K562 (cell line): ENCODE measurements around the gene GLI1. TPM values are rescaled to one million over a fixed set of nuclear protein-coding genes. Genes with fewer than 3 reads are reported as not detected.

Experiments
- DDX20 ChIP-seq: fragments of 450-650 bp; IDR thresholded peaks from 2 replicates; pipeline ENCODE4 v1.6.1; 2016; ENCODE audit warnings: missing genetic modification characterization, low read depth, mild to moderate bottlenecking, missing compliant biosample characterization, moderate library complexity
- FOXK2 ChIP-seq, 2 experiments: fragments of 450-650 bp; IDR thresholded peaks in 1 of 2; conservative IDR thresholded peaks in 1 of 2; 2 replicates each; pipeline ENCODE4 v1.6.1; 2016; ENCODE audit warnings: low read depth in 2 of 2, mild to moderate bottlenecking in 1 of 2
- HEY1 ChIP-seq: fragments of 250-450 bp; sonication (Bioruptor Pico); IDR thresholded peaks from 2 replicates; pipeline ENCODE4 v1.5.0; 2020; ENCODE audit warnings: mild to moderate bottlenecking, moderate library complexity, borderline replicate concordance
- KDM1A ChIP-seq, 2 experiments: fragments of 450-650 bp; IDR thresholded peaks; 2 replicates each; pipeline ENCODE4 v1.6.1; 2016; ENCODE audit warnings: mild to moderate bottlenecking in 2 of 2
- MTA1 ChIP-seq: fragments of 450-650 bp; IDR thresholded peaks from 2 replicates; pipeline ENCODE4 v1.6.1; 2017; ENCODE audit warnings: borderline replicate concordance
- RB1 ChIP-seq: fragments of 450-650 bp; IDR thresholded peaks from 2 replicates; pipeline ENCODE4 v1.6.1; 2017; ENCODE audit warnings: low read depth, mild to moderate bottlenecking
- THRAP3 ChIP-seq: fragments of 450-650 bp; IDR thresholded peaks from 2 replicates; pipeline ENCODE4 v1.6.1; 2016; ENCODE audit warnings: mild to moderate bottlenecking, inconsistent platforms, borderline replicate concordance
- TOE1 ChIP-seq, 2 experiments: fragments of 450-650 bp in 1 of 2; sonication (generic) in 1 of 2; formaldehyde crosslinking in 1 of 2; IDR thresholded peaks; 2 replicates each; pipeline versions ENCODE4 v1.7.1 to v1.8.0; 2016 to 2022; ENCODE audit warnings: borderline replicate concordance in 2 of 2, mild to moderate bottlenecking in 2 of 2, antibody characterized with exemption in 1 of 2, inconsistent platforms in 1 of 2, low read depth in 1 of 2, missing genetic modification reagents in 1 of 2, moderate library complexity in 1 of 2
- ZBTB8A ChIP-seq: fragments of 450-650 bp; IDR thresholded peaks from 2 replicates; pipeline ENCODE4 v1.6.1; 2018; ENCODE audit warnings: mild to moderate bottlenecking, moderate library complexity; ENCODE audit not compliant: partially characterized antibody
- ZNF175 ChIP-seq: fragments of 200-800 bp; sonication (Bioruptor generic); IDR thresholded peaks from 2 replicates; pipeline ENCODE4 v1.6.1; 2016; ENCODE audit warnings: low read depth, mild to moderate bottlenecking, missing genetic modification characterization, missing compliant biosample characterization
- ZNF282 ChIP-seq: sonication (generic); formaldehyde crosslinking; IDR thresholded peaks from 2 replicates; pipeline ENCODE4 v1.8.1; 2023; ENCODE audit warnings: missing genetic modification reagents
- ZNF431 ChIP-seq: sonication (generic); formaldehyde crosslinking; IDR thresholded peaks from 2 replicates; pipeline ENCODE4 v1.8.0; 2022; ENCODE audit warnings: mild to moderate bottlenecking, missing genetic modification reagents
- ZNF445 ChIP-seq: fragments of 250-450 bp; sonication (Bioruptor Pico); IDR thresholded peaks from 2 replicates; pipeline ENCODE4 v1.4.0; 2020; ENCODE audit warnings: low read depth, mild to moderate bottlenecking, moderate library complexity
- ZNF778 ChIP-seq: fragments of 450-650 bp; formaldehyde crosslinking; IDR thresholded peaks from 2 replicates; pipeline ENCODE4 v1.4.0; 2020; ENCODE audit warnings: mild to moderate bottlenecking, moderate library complexity
- ZNF780A ChIP-seq: fragments of 250-450 bp; sonication (Bioruptor Pico); IDR thresholded peaks from 2 replicates; pipeline ENCODE4 v1.5.0; 2021; ENCODE audit warnings: mild to moderate bottlenecking
- polyA plus RNA-seq, 8 experiments: library from polyadenylated mRNA; depleted of rRNA in 4 of 8; stranded (reverse) in 5 of 8; unstranded in 3 of 8; fragments of >200 nt; fragmentation: Nextera tagmentation in 2 of 8; fragmentation: Illumina TruSeq in 1 of 8; extraction: Ambion mirVana in 2 of 8; extraction: Trizol in 1 of 8; gene quantifications; 2 replicates each; pipeline versions ENCODE4 v1.2.1 to v1.2.3, GENCODE V29; 2011 to 2014; ENCODE audit warnings: inconsistent platforms in 1 of 8, missing spikeins in 1 of 8
- total RNA-seq, 7 experiments: library from RNA; depleted of rRNA in 6 of 7; stranded (reverse); fragments of >200 nt in 6 of 7; fragmentation: Illumina TruSeq in 2 of 7; extraction: Trizol in 2 of 7; gene quantifications; 2 replicates each; pipeline versions ENCODE4 v1.2.1 to v1.2.3, GENCODE V29; 2011 to 2021; ENCODE audit warnings: low replicate concordance in 1 of 7
- TF ChIP-seq, protein P1 (sequence below): fragments of 250-450 bp; sonication (Bioruptor Pico); IDR thresholded peaks from 2 replicates; pipeline ENCODE4 v1.8.0; 2022; ENCODE audit warnings: inconsistent platforms, mild to moderate bottlenecking, moderate library complexity, borderline replicate concordance
- TF ChIP-seq, protein P2 (sequence below), 2 experiments: fragments of 450-650 bp in 1 of 2; sonication (generic) in 1 of 2; formaldehyde crosslinking; conservative IDR thresholded peaks; 2 replicates each; pipeline versions ENCODE4 v1.4.0 to v1.8.1; 2020 to 2022; ENCODE audit warnings: mild to moderate bottlenecking in 1 of 2, missing genetic modification reagents in 1 of 2
- TF ChIP-seq, protein P3 (sequence below): sonication (generic); formaldehyde crosslinking; IDR thresholded peaks from 2 replicates; pipeline ENCODE4 v1.8.0; 2022; ENCODE audit warnings: mild to moderate bottlenecking, missing genetic modification reagents
- TF ChIP-seq, protein P4 (sequence below): sonication (generic); formaldehyde crosslinking; IDR thresholded peaks from 2 replicates; pipeline ENCODE4 v1.8.0; 2023; ENCODE audit warnings: mild to moderate bottlenecking, missing genetic modification reagents

GLI1 gene
- total and polyA plus RNA-seq, 9 of the 15 experiments (the other 6 are each of a cell fraction or from before 2014, with no cell fraction given) = 0.24 to 3.7 (median 0.61) TPM

GRCh38 chr12:57487597-57488401, 28.2 kb downstream of the GLI1 start, which contains the start of gene MARS1 (continued):
- TF ChIP-seq, protein P1, sequence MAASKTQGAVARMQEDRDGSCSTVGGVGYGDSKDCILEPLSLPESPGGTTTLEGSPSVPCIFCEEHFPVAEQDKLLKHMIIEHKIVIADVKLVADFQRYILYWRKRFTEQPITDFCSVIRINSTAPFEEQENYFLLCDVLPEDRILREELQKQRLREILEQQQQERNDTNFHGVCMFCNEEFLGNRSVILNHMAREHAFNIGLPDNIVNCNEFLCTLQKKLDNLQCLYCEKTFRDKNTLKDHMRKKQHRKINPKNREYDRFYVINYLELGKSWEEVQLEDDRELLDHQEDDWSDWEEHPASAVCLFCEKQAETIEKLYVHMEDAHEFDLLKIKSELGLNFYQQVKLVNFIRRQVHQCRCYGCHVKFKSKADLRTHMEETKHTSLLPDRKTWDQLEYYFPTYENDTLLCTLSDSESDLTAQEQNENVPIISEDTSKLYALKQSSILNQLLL (CRISPR knock-in tag) = no peak
- TF ChIP-seq MTA1 (0 out of 2 replicates have a peak, but pooled peaks have one; percentile 24), RB1 (peak; percentile 52; the same call in 1 of the 2 replicates), ZNF445 (CRISPR knock-in tag) (no peak), DDX20 (no peak), FOXK2 (conservative IDR thresholded peaks at IDR 0.05 in 1 of 2, IDR thresholded peaks at IDR 0.05 in 1 of 2; ENCODE audit: low read depth in 2 of 2) (no peak; a peak in 1 of 4 replicates), THRAP3 (no peak), HEY1 (no peak), ZNF780A (CRISPR knock-in tag) (no peak), TOE1 (IDR thresholded peaks at IDR 0.05; ENCODE audit: borderline replicate concordance) (no peak; the same call in 1 of the 2 replicates), TOE1 (CRISPR knock-in tag; IDR thresholded peaks at IDR 0.05; ENCODE audit: borderline replicate concordance, low read depth) (no peak), ZNF282 (no peak), KDM1A (IDR thresholded peaks at IDR 0.05) (no peak; a peak in 1 of 4 replicates), ZNF175 (peak; percentile 77; the same call in 1 of the 2 replicates), ZNF778 (CRISPR knock-in tag) (no peak), ZNF431 (CRISPR knock-in tag) (peak; percentile 46; the same call in 1 of the 2 replicates), ZBTB8A (no peak)
- TF ChIP-seq, protein P2, sequence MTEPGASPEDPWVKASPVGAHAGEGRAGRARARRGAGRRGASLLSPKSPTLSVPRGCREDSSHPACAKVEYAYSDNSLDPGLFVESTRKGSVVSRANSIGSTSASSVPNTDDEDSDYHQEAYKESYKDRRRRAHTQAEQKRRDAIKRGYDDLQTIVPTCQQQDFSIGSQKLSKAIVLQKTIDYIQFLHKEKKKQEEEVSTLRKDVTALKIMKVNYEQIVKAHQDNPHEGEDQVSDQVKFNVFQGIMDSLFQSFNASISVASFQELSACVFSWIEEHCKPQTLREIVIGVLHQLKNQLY (CRISPR knock-in tag; conservative IDR thresholded peaks at IDR 0.05) = no peak
- TF ChIP-seq, protein P3, sequence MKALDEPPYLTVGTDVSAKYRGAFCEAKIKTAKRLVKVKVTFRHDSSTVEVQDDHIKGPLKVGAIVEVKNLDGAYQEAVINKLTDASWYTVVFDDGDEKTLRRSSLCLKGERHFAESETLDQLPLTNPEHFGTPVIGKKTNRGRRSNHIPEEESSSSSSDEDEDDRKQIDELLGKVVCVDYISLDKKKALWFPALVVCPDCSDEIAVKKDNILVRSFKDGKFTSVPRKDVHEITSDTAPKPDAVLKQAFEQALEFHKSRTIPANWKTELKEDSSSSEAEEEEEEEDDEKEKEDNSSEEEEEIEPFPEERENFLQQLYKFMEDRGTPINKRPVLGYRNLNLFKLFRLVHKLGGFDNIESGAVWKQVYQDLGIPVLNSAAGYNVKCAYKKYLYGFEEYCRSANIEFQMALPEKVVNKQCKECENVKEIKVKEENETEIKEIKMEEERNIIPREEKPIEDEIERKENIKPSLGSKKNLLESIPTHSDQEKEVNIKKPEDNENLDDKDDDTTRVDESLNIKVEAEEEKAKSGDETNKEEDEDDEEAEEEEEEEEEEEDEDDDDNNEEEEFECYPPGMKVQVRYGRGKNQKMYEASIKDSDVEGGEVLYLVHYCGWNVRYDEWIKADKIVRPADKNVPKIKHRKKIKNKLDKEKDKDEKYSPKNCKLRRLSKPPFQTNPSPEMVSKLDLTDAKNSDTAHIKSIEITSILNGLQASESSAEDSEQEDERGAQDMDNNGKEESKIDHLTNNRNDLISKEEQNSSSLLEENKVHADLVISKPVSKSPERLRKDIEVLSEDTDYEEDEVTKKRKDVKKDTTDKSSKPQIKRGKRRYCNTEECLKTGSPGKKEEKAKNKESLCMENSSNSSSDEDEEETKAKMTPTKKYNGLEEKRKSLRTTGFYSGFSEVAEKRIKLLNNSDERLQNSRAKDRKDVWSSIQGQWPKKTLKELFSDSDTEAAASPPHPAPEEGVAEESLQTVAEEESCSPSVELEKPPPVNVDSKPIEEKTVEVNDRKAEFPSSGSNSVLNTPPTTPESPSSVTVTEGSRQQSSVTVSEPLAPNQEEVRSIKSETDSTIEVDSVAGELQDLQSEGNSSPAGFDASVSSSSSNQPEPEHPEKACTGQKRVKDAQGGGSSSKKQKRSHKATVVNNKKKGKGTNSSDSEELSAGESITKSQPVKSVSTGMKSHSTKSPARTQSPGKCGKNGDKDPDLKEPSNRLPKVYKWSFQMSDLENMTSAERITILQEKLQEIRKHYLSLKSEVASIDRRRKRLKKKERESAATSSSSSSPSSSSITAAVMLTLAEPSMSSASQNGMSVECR = peak; percentile 93
- TF ChIP-seq, protein P4, sequence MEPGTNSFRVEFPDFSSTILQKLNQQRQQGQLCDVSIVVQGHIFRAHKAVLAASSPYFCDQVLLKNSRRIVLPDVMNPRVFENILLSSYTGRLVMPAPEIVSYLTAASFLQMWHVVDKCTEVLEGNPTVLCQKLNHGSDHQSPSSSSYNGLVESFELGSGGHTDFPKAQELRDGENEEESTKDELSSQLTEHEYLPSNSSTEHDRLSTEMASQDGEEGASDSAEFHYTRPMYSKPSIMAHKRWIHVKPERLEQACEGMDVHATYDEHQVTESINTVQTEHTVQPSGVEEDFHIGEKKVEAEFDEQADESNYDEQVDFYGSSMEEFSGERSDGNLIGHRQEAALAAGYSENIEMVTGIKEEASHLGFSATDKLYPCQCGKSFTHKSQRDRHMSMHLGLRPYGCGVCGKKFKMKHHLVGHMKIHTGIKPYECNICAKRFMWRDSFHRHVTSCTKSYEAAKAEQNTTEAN (CRISPR knock-in tag) = 0 out of 2 replicates have a peak, but pooled peaks have one; percentile 48
